ENCODE data around the gene MFRP.

DNA sequence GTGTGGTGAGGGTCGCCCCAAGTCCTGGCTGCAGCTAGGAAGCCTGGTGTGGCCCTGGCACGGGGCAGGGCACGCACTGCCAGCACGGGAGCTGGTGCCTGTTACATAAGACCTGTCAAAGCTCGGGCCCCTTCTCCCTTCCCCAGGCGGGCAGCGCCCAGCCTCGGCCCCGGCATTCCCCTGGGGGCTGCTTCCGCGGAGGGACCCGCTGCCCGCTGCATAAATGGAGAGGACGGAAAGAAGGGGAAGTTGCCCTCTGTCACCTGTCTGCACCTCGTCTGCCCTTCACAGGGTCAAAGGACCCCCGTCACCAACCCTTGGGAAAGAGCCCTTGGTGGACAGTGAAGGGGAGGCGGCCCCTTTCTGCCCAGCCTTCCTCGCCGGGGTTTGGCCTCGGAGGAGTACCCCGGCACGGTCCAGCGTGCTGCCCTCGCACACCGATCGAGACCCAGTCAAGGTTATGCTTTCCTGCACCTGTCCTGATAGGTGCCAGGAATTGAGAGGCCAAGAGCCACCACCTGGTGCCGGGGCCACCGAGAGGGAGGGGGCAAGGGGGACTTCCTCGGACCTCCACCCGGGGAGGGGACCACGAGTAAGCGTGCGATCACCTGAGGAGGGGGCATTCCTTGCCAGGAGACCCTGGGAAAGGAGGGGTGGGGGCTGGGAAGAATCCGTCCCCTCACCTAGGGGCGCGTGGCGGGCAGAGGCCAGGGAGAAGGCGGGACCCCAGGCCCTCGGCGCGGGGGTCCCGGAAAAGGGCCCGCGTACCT, 16.8 kb upstream of the MFRP start:
- TF ChIP-seq, protein P1, sequence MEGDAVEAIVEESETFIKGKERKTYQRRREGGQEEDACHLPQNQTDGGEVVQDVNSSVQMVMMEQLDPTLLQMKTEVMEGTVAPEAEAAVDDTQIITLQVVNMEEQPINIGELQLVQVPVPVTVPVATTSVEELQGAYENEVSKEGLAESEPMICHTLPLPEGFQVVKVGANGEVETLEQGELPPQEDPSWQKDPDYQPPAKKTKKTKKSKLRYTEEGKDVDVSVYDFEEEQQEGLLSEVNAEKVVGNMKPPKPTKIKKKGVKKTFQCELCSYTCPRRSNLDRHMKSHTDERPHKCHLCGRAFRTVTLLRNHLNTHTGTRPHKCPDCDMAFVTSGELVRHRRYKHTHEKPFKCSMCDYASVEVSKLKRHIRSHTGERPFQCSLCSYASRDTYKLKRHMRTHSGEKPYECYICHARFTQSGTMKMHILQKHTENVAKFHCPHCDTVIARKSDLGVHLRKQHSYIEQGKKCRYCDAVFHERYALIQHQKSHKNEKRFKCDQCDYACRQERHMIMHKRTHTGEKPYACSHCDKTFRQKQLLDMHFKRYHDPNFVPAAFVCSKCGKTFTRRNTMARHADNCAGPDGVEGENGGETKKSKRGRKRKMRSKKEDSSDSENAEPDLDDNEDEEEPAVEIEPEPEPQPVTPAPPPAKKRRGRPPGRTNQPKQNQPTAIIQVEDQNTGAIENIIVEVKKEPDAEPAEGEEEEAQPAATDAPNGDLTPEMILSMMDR (IDR thresholded peaks at IDR 0.05) = no peak
- no peak for TF ChIP-seq POLR2A (IDR thresholded peaks at IDR 0.05)

Data from thyroid gland (tissue), 4 donors.